HEK293 (cell line): ENCODE data around the gene PYDC2.

Experiments used
- TF ChIP-seq, protein P1 (sequence below): fragments of 450-650 bp; formaldehyde crosslinking; IDR thresholded peaks from 2 replicates; pipeline ENCODE4 v1.5.1; 2016; ENCODE audit warnings: missing biosample characterization, missing genetic modification characterization, borderline replicate concordance

Gene PYDC2

DNA sequence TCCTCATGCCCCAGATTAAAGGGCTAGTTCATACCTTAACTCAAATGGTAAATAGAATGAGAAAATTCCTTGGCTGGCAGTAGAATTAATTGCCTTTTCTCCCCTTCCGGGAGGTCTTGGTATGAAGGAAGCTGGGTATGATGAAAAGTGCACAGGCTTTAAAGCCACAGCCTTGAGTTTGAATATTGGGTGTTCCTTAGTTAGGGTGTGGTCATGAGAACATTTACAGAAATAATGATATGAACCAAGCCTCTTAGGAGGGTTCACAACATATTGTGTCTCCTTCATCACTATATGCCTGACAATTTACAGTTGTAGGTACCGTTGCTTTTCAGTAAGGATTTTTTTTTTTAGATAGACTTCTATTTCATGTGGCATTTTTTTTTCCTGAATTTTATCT, 48.1 kb downstream of the PYDC2 start (continued):
- TF ChIP-seq, protein P1, sequence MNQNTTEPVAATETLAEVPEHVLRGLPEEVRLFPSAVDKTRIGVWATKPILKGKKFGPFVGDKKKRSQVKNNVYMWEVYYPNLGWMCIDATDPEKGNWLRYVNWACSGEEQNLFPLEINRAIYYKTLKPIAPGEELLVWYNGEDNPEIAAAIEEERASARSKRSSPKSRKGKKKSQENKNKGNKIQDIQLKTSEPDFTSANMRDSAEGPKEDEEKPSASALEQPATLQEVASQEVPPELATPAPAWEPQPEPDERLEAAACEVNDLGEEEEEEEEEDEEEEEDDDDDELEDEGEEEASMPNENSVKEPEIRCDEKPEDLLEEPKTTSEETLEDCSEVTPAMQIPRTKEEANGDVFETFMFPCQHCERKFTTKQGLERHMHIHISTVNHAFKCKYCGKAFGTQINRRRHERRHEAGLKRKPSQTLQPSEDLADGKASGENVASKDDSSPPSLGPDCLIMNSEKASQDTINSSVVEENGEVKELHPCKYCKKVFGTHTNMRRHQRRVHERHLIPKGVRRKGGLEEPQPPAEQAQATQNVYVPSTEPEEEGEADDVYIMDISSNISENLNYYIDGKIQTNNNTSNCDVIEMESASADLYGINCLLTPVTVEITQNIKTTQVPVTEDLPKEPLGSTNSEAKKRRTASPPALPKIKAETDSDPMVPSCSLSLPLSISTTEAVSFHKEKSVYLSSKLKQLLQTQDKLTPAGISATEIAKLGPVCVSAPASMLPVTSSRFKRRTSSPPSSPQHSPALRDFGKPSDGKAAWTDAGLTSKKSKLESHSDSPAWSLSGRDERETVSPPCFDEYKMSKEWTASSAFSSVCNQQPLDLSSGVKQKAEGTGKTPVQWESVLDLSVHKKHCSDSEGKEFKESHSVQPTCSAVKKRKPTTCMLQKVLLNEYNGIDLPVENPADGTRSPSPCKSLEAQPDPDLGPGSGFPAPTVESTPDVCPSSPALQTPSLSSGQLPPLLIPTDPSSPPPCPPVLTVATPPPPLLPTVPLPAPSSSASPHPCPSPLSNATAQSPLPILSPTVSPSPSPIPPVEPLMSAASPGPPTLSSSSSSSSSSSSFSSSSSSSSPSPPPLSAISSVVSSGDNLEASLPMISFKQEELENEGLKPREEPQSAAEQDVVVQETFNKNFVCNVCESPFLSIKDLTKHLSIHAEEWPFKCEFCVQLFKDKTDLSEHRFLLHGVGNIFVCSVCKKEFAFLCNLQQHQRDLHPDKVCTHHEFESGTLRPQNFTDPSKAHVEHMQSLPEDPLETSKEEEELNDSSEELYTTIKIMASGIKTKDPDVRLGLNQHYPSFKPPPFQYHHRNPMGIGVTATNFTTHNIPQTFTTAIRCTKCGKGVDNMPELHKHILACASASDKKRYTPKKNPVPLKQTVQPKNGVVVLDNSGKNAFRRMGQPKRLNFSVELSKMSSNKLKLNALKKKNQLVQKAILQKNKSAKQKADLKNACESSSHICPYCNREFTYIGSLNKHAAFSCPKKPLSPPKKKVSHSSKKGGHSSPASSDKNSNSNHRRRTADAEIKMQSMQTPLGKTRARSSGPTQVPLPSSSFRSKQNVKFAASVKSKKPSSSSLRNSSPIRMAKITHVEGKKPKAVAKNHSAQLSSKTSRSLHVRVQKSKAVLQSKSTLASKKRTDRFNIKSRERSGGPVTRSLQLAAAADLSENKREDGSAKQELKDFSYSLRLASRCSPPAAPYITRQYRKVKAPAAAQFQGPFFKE = no peak
